Loucy (cell line): ENCODE data around the gene KCNMA1.

Experiments used
- H2AFZ ChIP-seq: fragments of 200-600 bp; sonication (generic); 2 replicates; pipeline ENCODE4 v1.6.0; 2016; ENCODE audit warnings: antibody characterized with exemption, mild to moderate bottlenecking, low read length, moderate library complexity
- H3F3A ChIP-seq: fragments of 200-600 bp; 2 replicates; pipeline ENCODE4 v1.6.0; 2016; ENCODE audit warnings: antibody characterized with exemption, low read depth, mild to moderate bottlenecking
- H3K27me3 ChIP-seq: fragments of 200-600 bp; sonication (generic); 2 replicates; pipeline ENCODE4 v1.6.1; 2014; ENCODE audit warnings: low read length, mild to moderate bottlenecking; ENCODE audit not compliant: insufficient read depth, poor library complexity, severe bottlenecking
- H3K36me3 ChIP-seq: fragments of 200-600 bp; sonication (generic); 2 replicates; pipeline ENCODE4 v1.6.1; 2016; ENCODE audit warnings: low read length; ENCODE audit not compliant: insufficient read depth
- H3K4me1 ChIP-seq: fragments of 200-600 bp; sonication (generic); 2 replicates; pipeline ENCODE4 v1.5.1; 2014; ENCODE audit warnings: low read length, mild to moderate bottlenecking; ENCODE audit not compliant: insufficient read depth, poor library complexity, severe bottlenecking
- H3K4me2 ChIP-seq: fragments of 200-600 bp; sonication (generic); 2 replicates; pipeline ENCODE4 v1.6.0; 2014; ENCODE audit warnings: antibody characterized with exemption, low read length, low read depth, mild to moderate bottlenecking; ENCODE audit not compliant: poor library complexity, severe bottlenecking
- H3K4me3 ChIP-seq: fragments of 200-600 bp; sonication (generic); 2 replicates; pipeline ENCODE4 v1.5.1; 2014; ENCODE audit warnings: low read length, mild to moderate bottlenecking, mixed read lengths; ENCODE audit not compliant: poor library complexity, severe bottlenecking
- H3K79me2 ChIP-seq: fragments of 200-600 bp; sonication (generic); 2 replicates; pipeline ENCODE4 v1.6.1; 2014; ENCODE audit warnings: low read length; ENCODE audit not compliant: insufficient read depth
- H3K9ac ChIP-seq: fragments of 200-600 bp; sonication (generic); 2 replicates; pipeline ENCODE4 v1.6.0; 2014; ENCODE audit warnings: mild to moderate bottlenecking, low read depth, low read length, moderate library complexity; ENCODE audit not compliant: poor library complexity, severe bottlenecking
- H3K9me2 ChIP-seq: fragments of 200-600 bp; sonication (generic); replicated peaks from 2 replicates; pipeline ENCODE4 v1.6.1; 2016; ENCODE audit warnings: low read depth, low read length, mixed read lengths
- H3K9me3 ChIP-seq: fragments of 200-600 bp; sonication (generic); 2 replicates; pipeline ENCODE4 v1.6.1; 2014; ENCODE audit warnings: mild to moderate bottlenecking, antibody characterized with exemption, low read length, low read depth; ENCODE audit not compliant: insufficient read depth
- H4K20me1 ChIP-seq: fragments of 200-600 bp; sonication (generic); 2 replicates; pipeline ENCODE4 v1.6.0; 2014; ENCODE audit warnings: antibody characterized with exemption, low read length, mild to moderate bottlenecking; ENCODE audit not compliant: insufficient read depth, poor library complexity, severe bottlenecking
- CTCF ChIP-seq: fragments of 200-600 bp; sonication (generic); conservative IDR thresholded peaks from 2 replicates; pipeline ENCODE4 v1.5.1; 2014; ENCODE audit warnings: mild to moderate bottlenecking, antibody characterized with exemption, low read length
- EZH2phosphoT487 ChIP-seq: fragments of 200-600 bp; IDR thresholded peaks from 2 replicates; pipeline ENCODE4 v1.6.1; 2018; ENCODE audit warnings: antibody characterized with exemption, mild to moderate bottlenecking, moderate library complexity, borderline replicate concordance

KCNMA1 gene

GRCh38 chr10:77393821-77394501 lies 243.6 kb downstream of the KCNMA1 start:
- Histone ChIP-seq H3K9me3 (no peaks in the 10 kb centered on the region), H3K4me3 (no peak overlapping the region), H3K79me2 (no peaks in the 10 kb centered on the region), H3K9me2 (no peaks in the 10 kb centered on the region), H3K4me2 (no peak overlapping the region), H4K20me1 (no peaks in the 10 kb centered on the region), H3K36me3 (no peaks in the 10 kb centered on the region), H3F3A (no peaks in the 10 kb centered on the region), H3K4me1 (peaks cover 8% of the 10 kb centered on the region), H2AFZ (no peak overlapping the region), H3K9ac (no peak overlapping the region), H3K27me3 (no peaks in the 10 kb centered on the region)
- TF ChIP-seq EZH2phosphoT487: no peak
- no peak for TF ChIP-seq CTCF

GRCh38 chr10:77393411-77393810 lies 244.2 kb downstream of the KCNMA1 start:
- H3K4me2 ChIP-seq: no peak overlapping the region
- TF ChIP-seq EZH2phosphoT487: no peak
- no peak for TF ChIP-seq CTCF
- H3K9me2 ChIP-seq: no peaks in the 10 kb centered on the region
- no peaks in the 10 kb centered on the region for H3K79me2 ChIP-seq
- H3K27me3 ChIP-seq: no peaks in the 10 kb centered on the region
- H3K36me3 ChIP-seq: no peaks in the 10 kb centered on the region
- H4K20me1 ChIP-seq: no peaks in the 10 kb centered on the region
- H3K4me1 ChIP-seq: peaks cover 3% of the 10 kb centered on the region
- no peak overlapping the region for H3K4me3 ChIP-seq
- H2AFZ ChIP-seq: no peak overlapping the region
- H3F3A ChIP-seq: no peaks in the 10 kb centered on the region
- H3K9ac ChIP-seq: no peak overlapping the region
- H3K9me3 ChIP-seq: no peaks in the 10 kb centered on the region

DNA sequence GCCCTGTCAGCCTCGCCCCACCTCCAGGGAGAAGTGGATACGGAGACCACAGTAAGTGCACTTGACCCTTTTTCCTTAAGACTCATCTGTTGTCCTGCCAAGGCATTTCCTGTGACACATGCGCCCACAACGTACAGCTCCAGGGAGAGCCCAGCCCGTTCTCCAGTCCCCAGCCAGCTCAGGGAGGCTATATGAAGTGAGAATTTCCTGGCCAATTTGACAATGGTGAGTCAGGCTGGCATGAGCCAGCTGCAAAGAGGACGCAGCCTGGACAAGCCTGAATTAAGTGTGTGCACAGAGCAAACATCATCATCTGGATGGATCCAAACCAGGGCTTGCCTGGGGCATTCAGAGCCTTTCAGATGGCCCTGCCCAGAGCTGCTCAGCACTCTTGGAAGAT lies 244.8 kb downstream of the KCNMA1 start:
- Histone ChIP-seq H3K79me2 (no peaks in the 10 kb centered on the region), H3K27me3 (no peaks in the 10 kb centered on the region), H4K20me1 (no peaks in the 10 kb centered on the region), H3K4me3 (no peak overlapping the region), H3K9me2 (no peaks in the 10 kb centered on the region), H3F3A (no peaks in the 10 kb centered on the region), H3K4me1 (no peaks in the 10 kb centered on the region), H2AFZ (no peak overlapping the region), H3K36me3 (no peaks in the 10 kb centered on the region), H3K9me3 (no peaks in the 10 kb centered on the region), H3K9ac (no peak overlapping the region), H3K4me2 (no peak overlapping the region)
- no peak for TF ChIP-seq EZH2phosphoT487
- TF ChIP-seq CTCF: no peak
